ENCODE results near the gene SLC25A41.

GRCh38 chr19:6450166-6450565 lies 16.6 kb upstream of the SLC25A41 start:
- TF ChIP-seq, protein P1, sequence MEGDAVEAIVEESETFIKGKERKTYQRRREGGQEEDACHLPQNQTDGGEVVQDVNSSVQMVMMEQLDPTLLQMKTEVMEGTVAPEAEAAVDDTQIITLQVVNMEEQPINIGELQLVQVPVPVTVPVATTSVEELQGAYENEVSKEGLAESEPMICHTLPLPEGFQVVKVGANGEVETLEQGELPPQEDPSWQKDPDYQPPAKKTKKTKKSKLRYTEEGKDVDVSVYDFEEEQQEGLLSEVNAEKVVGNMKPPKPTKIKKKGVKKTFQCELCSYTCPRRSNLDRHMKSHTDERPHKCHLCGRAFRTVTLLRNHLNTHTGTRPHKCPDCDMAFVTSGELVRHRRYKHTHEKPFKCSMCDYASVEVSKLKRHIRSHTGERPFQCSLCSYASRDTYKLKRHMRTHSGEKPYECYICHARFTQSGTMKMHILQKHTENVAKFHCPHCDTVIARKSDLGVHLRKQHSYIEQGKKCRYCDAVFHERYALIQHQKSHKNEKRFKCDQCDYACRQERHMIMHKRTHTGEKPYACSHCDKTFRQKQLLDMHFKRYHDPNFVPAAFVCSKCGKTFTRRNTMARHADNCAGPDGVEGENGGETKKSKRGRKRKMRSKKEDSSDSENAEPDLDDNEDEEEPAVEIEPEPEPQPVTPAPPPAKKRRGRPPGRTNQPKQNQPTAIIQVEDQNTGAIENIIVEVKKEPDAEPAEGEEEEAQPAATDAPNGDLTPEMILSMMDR (IDR thresholded peaks at IDR 0.05) = no peak
- TF ChIP-seq POLR2A (IDR thresholded peaks at IDR 0.05) = no peak
